DOHH2 (cell line): Measurements from ENCODE around the gene SYCP2.

Experiments
- H3F3A ChIP-seq: fragments of 200-600 bp; sonication (generic), shearing (Covaris generic); 2 replicates; pipeline ENCODE4 v1.6.0; 2016; ENCODE audit warnings: antibody characterized with exemption, mild to moderate bottlenecking; ENCODE audit not compliant: control insufficient read depth, insufficient read depth
- H3K27ac ChIP-seq: fragments of 200-600 bp; sonication (generic); 2 replicates; pipeline ENCODE4 v1.5.1; 2014; ENCODE audit warnings: low read depth, mild to moderate bottlenecking, low read length, moderate library complexity
- H3K27me3 ChIP-seq: fragments of 200-600 bp; sonication (generic); 2 replicates; pipeline ENCODE4 v1.6.1; 2014; ENCODE audit warnings: mild to moderate bottlenecking, low read length, mixed read lengths; ENCODE audit not compliant: control insufficient read depth
- H3K36me3 ChIP-seq: fragments of 200-600 bp; sonication (generic); 2 replicates; pipeline ENCODE4 v1.6.1; 2014; ENCODE audit warnings: mild to moderate bottlenecking, low read length, moderate library complexity, mixed read lengths; ENCODE audit not compliant: control insufficient read depth
- H3K4me1 ChIP-seq: fragments of 200-600 bp; sonication (generic); 2 replicates; pipeline ENCODE4 v1.6.1; 2014; ENCODE audit warnings: mild to moderate bottlenecking, low read length, mixed read lengths; ENCODE audit not compliant: control insufficient read depth
- H3K4me2 ChIP-seq: fragments of 200-600 bp; sonication (generic); 2 replicates; pipeline ENCODE4 v1.6.0; 2014; ENCODE audit warnings: mild to moderate bottlenecking, low read length, moderate library complexity
- H3K4me3 ChIP-seq: fragments of 200-600 bp; sonication (generic); 2 replicates; pipeline ENCODE4 v1.5.1; 2014; ENCODE audit warnings: mild to moderate bottlenecking, low read length, mixed read lengths
- H3K79me2 ChIP-seq: fragments of 200-600 bp; sonication (generic); 2 replicates; pipeline ENCODE4 v1.6.1; 2014; ENCODE audit warnings: mild to moderate bottlenecking, low read length, mixed read lengths; ENCODE audit not compliant: control insufficient read depth
- H3K9me2 ChIP-seq: fragments of 200-600 bp; sonication (generic); replicated peaks from 2 replicates; pipeline ENCODE4 v1.6.1; 2014; ENCODE audit warnings: mild to moderate bottlenecking, low read length, mixed read lengths; ENCODE audit not compliant: control insufficient read depth
- H3K9me3 ChIP-seq: fragments of 200-600 bp; sonication (generic); 2 replicates; pipeline ENCODE4 v1.6.1; 2014; ENCODE audit warnings: antibody characterized with exemption, low read length, mixed read lengths; ENCODE audit not compliant: control insufficient read depth, insufficient read depth
- H4K20me1 ChIP-seq: fragments of 200-600 bp; sonication (generic); 2 replicates; pipeline ENCODE4 v1.6.0; 2014; ENCODE audit warnings: low read depth, mild to moderate bottlenecking, antibody characterized with exemption, low read length, moderate library complexity; ENCODE audit not compliant: control insufficient read depth, insufficient read depth
- EZH2phosphoT487 ChIP-seq: fragments of 200-600 bp; sonication (generic); IDR thresholded peaks from 2 replicates; pipeline ENCODE4 v1.6.1; 2017; ENCODE audit warnings: borderline replicate concordance, mild to moderate bottlenecking, antibody characterized with exemption, low read length, moderate library complexity, mixed read lengths
- TF ChIP-seq, protein P1 (sequence below): fragments of 200-600 bp; sonication (generic); IDR thresholded peaks from one replicate; pipeline ENCODE4 v1.5.1; 2014; ENCODE audit warnings: antibody characterized with exemption, mild to moderate bottlenecking, low read depth, low read length; ENCODE audit not compliant: poor library complexity, severe bottlenecking

The SYCP2 gene

DNA sequence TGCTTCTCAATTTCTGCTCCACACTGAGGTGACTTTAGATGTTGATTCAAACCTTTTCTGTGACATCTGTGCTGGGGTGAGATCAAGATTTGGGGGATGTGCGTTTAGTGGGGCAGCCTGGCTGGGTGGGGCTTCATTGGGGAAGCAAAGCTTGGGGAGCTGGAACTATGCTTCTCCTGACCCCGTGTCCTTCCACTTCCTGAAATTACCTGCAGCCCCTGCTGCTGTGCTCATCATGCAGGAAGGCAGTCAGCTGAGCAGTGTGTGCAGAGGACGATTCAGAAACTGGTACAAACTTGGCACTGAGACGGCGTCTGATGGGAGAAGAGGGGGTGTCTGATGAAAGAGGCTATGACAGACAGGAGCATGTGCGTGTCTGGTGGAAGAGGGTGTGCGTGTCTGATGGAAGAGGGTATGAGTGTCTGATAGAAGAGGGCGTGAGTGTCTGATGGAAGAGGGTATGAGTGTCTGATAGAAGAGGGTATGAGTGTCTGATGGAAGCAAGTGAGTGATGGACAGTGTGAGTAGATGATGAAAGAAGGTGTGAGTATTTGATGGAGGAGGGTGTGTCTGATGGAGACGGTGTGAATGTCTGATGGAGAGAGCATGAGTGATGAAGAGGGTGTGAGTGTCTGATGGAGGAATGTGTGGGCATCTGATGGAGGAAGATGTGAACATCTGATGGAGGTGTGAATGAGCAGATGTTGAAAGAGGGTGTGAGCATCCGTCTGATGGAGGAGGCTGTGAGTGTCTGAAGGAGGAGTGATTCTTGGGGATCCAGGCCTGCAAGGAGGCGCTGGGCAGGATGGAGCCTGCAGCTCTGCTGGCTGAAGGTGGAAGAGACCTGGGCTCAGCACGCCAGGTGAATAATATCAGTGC, 103.4 kb downstream of the SYCP2 start:
- no peak for TF ChIP-seq EZH2phosphoT487
- TF ChIP-seq, protein P1, sequence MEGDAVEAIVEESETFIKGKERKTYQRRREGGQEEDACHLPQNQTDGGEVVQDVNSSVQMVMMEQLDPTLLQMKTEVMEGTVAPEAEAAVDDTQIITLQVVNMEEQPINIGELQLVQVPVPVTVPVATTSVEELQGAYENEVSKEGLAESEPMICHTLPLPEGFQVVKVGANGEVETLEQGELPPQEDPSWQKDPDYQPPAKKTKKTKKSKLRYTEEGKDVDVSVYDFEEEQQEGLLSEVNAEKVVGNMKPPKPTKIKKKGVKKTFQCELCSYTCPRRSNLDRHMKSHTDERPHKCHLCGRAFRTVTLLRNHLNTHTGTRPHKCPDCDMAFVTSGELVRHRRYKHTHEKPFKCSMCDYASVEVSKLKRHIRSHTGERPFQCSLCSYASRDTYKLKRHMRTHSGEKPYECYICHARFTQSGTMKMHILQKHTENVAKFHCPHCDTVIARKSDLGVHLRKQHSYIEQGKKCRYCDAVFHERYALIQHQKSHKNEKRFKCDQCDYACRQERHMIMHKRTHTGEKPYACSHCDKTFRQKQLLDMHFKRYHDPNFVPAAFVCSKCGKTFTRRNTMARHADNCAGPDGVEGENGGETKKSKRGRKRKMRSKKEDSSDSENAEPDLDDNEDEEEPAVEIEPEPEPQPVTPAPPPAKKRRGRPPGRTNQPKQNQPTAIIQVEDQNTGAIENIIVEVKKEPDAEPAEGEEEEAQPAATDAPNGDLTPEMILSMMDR: no peak
- H3K4me2 ChIP-seq: no peak overlapping the region
- no peaks in the 10 kb centered on the region for H3K79me2 ChIP-seq
- H3F3A ChIP-seq: no peaks in the 10 kb centered on the region
- H3K27me3 ChIP-seq: 0 out of 2 replicates have a peak, but pooled peaks cover 3% of the 10 kb centered on the region
- no peaks in the 10 kb centered on the region for H4K20me1 ChIP-seq
- H3K27ac ChIP-seq: no peak overlapping the region
- H3K9me3 ChIP-seq: no peaks in the 10 kb centered on the region
- no peak overlapping the region for H3K4me3 ChIP-seq
- no peaks in the 10 kb centered on the region for H3K4me1 ChIP-seq
- no peaks in the 10 kb centered on the region for H3K9me2 ChIP-seq
- H3K36me3 ChIP-seq: no peaks in the 10 kb centered on the region

DNA sequence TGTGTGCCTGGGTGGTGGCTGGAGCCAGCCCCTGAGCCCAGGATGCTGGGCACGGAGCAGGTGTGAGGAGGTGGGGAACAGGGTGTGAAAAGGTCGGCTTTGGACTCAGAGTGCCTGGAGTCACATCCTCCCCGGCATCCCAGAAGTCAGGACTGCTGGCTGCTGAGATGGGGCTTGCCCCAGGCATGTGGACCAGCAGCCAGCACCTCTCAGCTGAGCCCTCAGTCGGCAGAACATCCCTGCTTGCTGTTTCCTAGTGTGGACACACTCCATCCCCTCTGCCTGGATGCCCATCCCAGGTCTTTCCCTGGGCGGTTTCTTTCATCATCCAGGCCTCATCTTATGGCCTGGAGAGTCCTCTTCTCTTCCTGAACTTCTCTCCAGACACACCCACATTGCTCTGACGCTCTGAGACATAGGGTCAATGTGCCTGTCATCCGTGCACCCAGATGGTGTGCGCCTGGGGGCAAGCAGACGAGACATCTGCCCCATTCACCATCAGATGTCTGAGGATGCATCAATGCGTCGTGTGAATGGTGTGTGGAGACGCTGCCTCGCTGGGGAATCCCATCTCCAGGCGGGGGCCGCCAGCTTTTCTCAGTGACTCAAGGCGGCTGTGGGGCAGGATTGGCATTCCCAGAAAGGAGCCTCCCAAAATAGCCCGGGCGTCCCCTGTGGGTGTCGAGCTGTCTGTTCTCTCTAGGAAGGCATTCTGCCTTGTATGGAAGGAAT, 104.2 kb downstream of the SYCP2 start:
- H3K27ac ChIP-seq: no peak overlapping the region
- H3K4me3 ChIP-seq: no peak overlapping the region
- H4K20me1 ChIP-seq: no peaks in the 10 kb centered on the region
- no peaks in the 10 kb centered on the region for H3K27me3 ChIP-seq
- no peak for TF ChIP-seq EZH2phosphoT487
- TF ChIP-seq, protein P1: no peak
- H3F3A ChIP-seq: no peaks in the 10 kb centered on the region
- H3K79me2 ChIP-seq: no peaks in the 10 kb centered on the region
- no peaks in the 10 kb centered on the region for H3K36me3 ChIP-seq
- H3K9me2 ChIP-seq: no peaks in the 10 kb centered on the region
- no peaks in the 10 kb centered on the region for H3K4me1 ChIP-seq
- no peaks in the 10 kb centered on the region for H3K9me3 ChIP-seq
- H3K4me2 ChIP-seq: no peak overlapping the region

DNA sequence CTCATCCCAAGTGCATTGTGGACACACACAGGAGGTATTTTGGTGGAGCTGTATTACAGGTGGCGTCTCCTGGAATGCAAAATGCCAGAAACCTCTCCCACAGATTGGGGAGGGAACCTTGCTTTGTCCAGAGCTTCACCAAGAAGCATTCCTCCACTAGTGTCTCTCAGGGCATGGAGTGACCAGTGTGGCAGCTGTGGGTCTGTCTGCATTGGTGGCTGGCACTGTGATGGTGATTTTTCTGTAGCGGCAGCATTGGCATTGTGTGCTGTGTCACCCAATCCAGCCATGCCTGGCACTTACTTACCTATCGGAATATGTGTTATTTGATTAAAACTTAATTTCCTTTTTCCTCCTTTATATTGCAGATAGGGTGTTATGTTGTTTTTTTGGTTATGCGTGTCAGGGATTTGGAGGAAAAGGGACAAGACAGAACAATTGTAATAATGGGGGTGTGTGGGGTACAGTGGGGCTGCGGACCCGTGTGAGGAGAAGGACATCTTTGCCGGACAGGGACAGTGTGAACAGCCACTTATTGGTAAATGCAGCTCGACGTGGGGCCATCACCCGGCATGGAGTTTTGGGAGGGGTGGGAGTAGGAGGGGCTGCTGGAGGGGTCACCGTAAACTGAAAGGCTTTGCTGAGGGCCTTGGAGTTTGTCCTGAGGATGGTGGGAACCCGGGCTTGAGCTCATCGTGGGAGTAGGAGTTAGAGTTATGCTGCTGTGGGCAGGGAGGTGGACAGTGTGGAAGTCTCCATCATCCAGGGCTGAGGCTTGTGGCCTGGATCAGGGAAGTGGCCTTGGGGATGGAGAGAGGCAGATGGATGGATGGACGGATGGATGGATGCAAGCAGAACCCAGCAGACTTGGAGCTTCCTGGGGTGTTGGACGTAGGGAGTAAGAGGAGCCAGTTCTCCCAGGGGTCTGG, 105.0 kb downstream of the SYCP2 start:
- H3K79me2 ChIP-seq: no peaks in the 10 kb centered on the region
- H3K4me1 ChIP-seq: no peaks in the 10 kb centered on the region
- H3K4me3 ChIP-seq: no peak overlapping the region
- no peaks in the 10 kb centered on the region for H3K9me3 ChIP-seq
- no peaks in the 10 kb centered on the region for H3K27me3 ChIP-seq
- H3K27ac ChIP-seq: no peak overlapping the region
- H4K20me1 ChIP-seq: no peaks in the 10 kb centered on the region
- no peaks in the 10 kb centered on the region for H3K9me2 ChIP-seq
- TF ChIP-seq, protein P1: no peak
- no peak for TF ChIP-seq EZH2phosphoT487
- no peaks in the 10 kb centered on the region for H3F3A ChIP-seq
- no peak overlapping the region for H3K4me2 ChIP-seq
- no peaks in the 10 kb centered on the region for H3K36me3 ChIP-seq
